Measurements from ENCODE around the gene HOXA5. TPM values are rescaled to one million over a fixed set of nuclear protein-coding genes. Genes with fewer than 3 reads are reported as not detected.

The HOXA5 gene
- total RNA-seq (2014; rRNA removed; shearing (Covaris generic)), result 3.4 and 17.5 TPM in 2 replicates
- total RNA-seq (2022), result 7.4 and 7.9 TPM in 2 replicates
- Bru-seq, nascent RNA, result percentile 54 among the genes with signal in this experiment
- percentile 62 among the genes with signal in this experiment for BruChase-seq, experiment 1, labeled RNA remaining after a 6-hour chase
- percentile 77 among the genes with signal in this experiment for BruChase-seq, experiment 2, labeled RNA remaining after a 2-hour chase
- long read RNA-seq, partial matches to known transcripts, result 0 of 1 reads
- long read RNA-seq, other reads (novel, unspliced or antisense), result 0 of 1 reads

DNA sequence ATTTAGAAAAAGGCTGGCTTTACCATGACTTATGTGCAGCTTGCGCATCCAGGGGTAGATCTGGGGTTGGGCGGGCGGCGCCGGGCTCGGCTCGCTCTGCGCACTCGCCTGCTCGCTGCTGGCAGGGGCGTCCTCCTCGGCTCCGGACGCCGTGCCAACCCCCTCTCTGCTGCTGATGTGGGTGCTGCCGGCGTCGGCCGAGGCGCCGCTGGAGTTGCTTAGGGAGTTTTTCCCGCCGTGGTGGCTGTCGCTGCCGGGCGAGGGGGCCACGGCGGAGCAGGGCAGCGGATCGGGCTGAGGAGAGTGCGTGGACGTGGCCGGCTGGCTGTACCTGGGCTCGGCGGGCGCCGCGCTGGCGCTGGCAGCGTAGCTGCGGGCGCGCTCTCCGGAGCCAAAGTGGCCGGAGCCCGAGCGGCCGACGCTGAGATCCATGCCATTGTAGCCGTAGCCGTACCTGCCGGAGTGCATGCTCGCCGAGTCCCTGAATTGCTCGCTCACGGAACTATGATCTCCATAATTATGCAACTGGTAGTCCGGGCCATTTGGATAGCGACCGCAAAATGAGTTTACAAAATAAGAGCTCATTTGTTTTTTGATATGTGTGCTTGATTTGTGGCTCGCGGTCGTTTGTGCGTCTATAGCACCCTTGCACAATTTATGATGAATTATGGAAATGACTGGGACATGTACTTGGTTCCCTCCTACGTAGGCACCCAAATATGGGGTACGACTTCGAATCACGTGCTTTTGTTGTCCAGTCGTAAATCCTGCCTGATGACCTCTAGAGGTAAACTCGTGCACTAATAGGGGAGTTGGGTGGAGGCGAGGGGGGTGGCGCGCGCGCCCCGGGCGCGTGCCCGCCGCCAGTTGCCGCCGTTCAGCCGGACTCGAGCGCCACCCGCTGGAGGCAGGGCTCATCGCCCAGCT is at the start of gene HOXA5:
TSS of gene HOXA5 (minus strand) at position 659 of the 927 bp plus-strand sequence. CDS start at position 585, 74 bp downstream.
- H3K27ac ChIP-seq (ENCODE audit: low read depth, low read length, poor library complexity, severe bottlenecking), result no peak within 1 kb of the TSS
- H3K9me3 ChIP-seq (ENCODE audit: low read length), result no peaks in the 10 kb centered on the region
- H3K4me1 ChIP-seq (ENCODE audit: insufficient read depth, low read length, poor library complexity, severe bottlenecking), result peaks cover 4% of the 10 kb centered on the region
- ChIA-PET POLR2A (interaction anchor here (0.6 kb wide), 1 partner anchor 461 kb away, joined by 3 read pairs; no protein-coding TSS in a partner anchor), CTCF (ENCODE audit: unreplicated experiment) (no interaction called here)
- peaks cover 15% of the 10 kb centered on the region for H3K36me3 ChIP-seq (ENCODE audit: insufficient read depth, low read length)
- H2AFZ ChIP-seq (ENCODE audit: low read length), result no peak within 1 kb of the TSS
- H3K9me2 ChIP-seq (ENCODE audit: insufficient read depth, low read length), result no peaks in the 10 kb centered on the region
- H4K20me1 ChIP-seq (ENCODE audit: insufficient read depth, low read length), result no peaks in the 10 kb centered on the region
- intact Hi-C loops (cut with micrococcal nuclease; ENCODE audit: unreplicated experiment), result no loop called here
- H3K4me3 ChIP-seq (ENCODE audit: low read depth, low read length, poor library complexity, severe bottlenecking), result no peak within 1 kb of the TSS
- H3K4me2 ChIP-seq (ENCODE audit: low read length), result peak within 1 kb of the TSS; percentile 47; the same call in 1 of the 2 replicates
- peak; percentile 48 for DNase-seq (ENCODE audit: low spot score)
- H3K79me2 ChIP-seq (ENCODE audit: insufficient read depth, low read depth, low read length), result no peaks in the 10 kb centered on the region
- TF ChIP-seq, protein P1, sequence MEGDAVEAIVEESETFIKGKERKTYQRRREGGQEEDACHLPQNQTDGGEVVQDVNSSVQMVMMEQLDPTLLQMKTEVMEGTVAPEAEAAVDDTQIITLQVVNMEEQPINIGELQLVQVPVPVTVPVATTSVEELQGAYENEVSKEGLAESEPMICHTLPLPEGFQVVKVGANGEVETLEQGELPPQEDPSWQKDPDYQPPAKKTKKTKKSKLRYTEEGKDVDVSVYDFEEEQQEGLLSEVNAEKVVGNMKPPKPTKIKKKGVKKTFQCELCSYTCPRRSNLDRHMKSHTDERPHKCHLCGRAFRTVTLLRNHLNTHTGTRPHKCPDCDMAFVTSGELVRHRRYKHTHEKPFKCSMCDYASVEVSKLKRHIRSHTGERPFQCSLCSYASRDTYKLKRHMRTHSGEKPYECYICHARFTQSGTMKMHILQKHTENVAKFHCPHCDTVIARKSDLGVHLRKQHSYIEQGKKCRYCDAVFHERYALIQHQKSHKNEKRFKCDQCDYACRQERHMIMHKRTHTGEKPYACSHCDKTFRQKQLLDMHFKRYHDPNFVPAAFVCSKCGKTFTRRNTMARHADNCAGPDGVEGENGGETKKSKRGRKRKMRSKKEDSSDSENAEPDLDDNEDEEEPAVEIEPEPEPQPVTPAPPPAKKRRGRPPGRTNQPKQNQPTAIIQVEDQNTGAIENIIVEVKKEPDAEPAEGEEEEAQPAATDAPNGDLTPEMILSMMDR (conservative IDR thresholded peaks at IDR 0.05; ENCODE audit: low read length), result peak; percentile 80
- TF ChIP-seq EZH2phosphoT487 (IDR thresholded peaks at IDR 0.05; ENCODE audit: borderline replicate concordance, low read depth, low read length), result no peak
- no TSS peak for BruUV-seq (replicated peaks)

DNA sequence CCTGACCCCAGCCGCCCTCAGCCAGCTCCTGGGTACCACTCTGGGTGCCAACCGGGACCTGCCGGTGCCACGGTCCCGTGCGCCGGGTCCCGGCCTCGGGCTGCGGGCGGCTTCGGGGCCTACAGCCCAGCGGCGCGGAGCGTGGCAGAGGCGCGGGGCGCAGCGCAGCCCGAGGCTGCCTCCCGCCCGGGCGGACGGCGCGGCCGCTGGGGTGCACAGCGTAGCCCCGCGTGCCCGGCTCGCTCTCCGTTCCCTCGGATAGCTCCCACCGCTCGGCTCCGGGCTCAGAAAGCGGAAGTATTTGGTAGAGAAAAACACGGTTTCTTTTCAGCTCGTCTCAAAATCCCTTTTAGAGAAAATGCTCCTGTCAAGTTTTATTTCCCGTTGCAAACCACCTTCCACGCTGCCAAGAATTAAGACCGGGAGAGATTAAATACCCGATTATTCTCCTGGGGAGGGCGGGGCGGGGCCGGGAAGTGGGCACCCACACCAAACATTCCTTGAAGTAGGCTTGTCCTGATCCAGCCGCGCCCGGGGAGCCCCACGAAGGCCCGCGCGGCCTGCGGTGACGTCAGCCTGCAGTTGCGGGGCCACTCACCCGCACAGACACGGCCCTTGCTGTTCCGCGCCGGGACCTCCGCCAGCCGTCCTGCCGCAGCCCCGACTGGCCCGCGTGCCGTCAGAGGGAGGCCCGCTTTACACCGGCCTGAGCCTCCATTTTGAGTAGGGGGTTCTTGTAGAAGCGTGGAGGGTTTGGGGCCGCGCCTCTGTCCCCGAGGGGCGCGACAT is 49.3 kb upstream of the HOXA5 start:
- Histone ChIP-seq H3K27ac (ENCODE audit: low read depth, low read length, poor library complexity, severe bottlenecking) (no peak overlapping the region), H3K9me2 (ENCODE audit: insufficient read depth, low read length) (no peaks in the 10 kb centered on the region), H3K4me3 (ENCODE audit: low read depth, low read length, poor library complexity, severe bottlenecking) (no peak overlapping the region), H3K36me3 (ENCODE audit: insufficient read depth, low read length) (no peaks in the 10 kb centered on the region), H4K20me1 (ENCODE audit: insufficient read depth, low read length) (no peaks in the 10 kb centered on the region), H3K79me2 (ENCODE audit: insufficient read depth, low read depth, low read length) (no peaks in the 10 kb centered on the region), H3K9me3 (ENCODE audit: low read length) (no peaks in the 10 kb centered on the region), H2AFZ (ENCODE audit: low read length) (no peak overlapping the region), H3K4me2 (ENCODE audit: low read length) (peak overlapping the region; percentile 43; the same call in 1 of the 2 replicates), H3K4me1 (ENCODE audit: insufficient read depth, low read length, poor library complexity, severe bottlenecking) (no peaks in the 10 kb centered on the region)
- no peak for TF ChIP-seq EZH2phosphoT487 (IDR thresholded peaks at IDR 0.05; ENCODE audit: borderline replicate concordance, low read depth, low read length)
- TF ChIP-seq, protein P1 (conservative IDR thresholded peaks at IDR 0.05; ENCODE audit: low read length), result no peak
- no TSS peak for BruUV-seq (replicated peaks)
- POLR2A ChIA-PET, result interaction anchor here (0.5 kb wide), 1 partner anchor 32 kb away, joined by 3 read pairs; no protein-coding TSS in a partner anchor
- CTCF ChIA-PET (ENCODE audit: unreplicated experiment), result no interaction called here
- no peak for DNase-seq (ENCODE audit: low spot score)
- intact Hi-C loops (cut with micrococcal nuclease; ENCODE audit: unreplicated experiment), result loop anchor here (10.0 kb wide), 2 partner anchors 472 to 832 kb away; partner anchors contain the start of gene HIBADH

Data from OCI-LY7 (cell line).